GM12891 (cell line): Measurements from ENCODE around the gene CPLX3.
A peak's percentile ranks its signal among the peaks of the same experiment; 100 is the strongest.

Experiments used
- DNase-seq: peaks from one replicate; pipeline ENCODE4 v3.0.0; 2011; ENCODE audit warnings: low spot score; ENCODE audit not compliant: insufficient read length
- FAIRE-seq: peaks from 2 replicates; lab custom pipeline; 2011; peaks lifted over from hg19 to GRCh38; lab: Jason Lieb, UNC
- PAX5 ChIP-seq: IDR thresholded peaks from 2 replicates; pipeline ENCODE4 v1.6.1; 2011; ENCODE audit warnings: low read length, moderate library complexity, mild to moderate bottlenecking; ENCODE audit not compliant: insufficient read depth, severe bottlenecking
- POLR2A ChIP-seq: IDR thresholded peaks from 2 replicates; pipeline ENCODE4 v1.6.1; 2011; ENCODE audit warnings: low read depth, low read length, control low read depth
- POLR2AphosphoS5 ChIP-seq: IDR thresholded peaks from 2 replicates; pipeline ENCODE4 v1.6.1; 2011; ENCODE audit warnings: low read depth, low read length, control low read depth
- POU2F2 ChIP-seq: IDR thresholded peaks from 2 replicates; pipeline ENCODE4 v1.6.1; 2011; ENCODE audit warnings: low read depth, mild to moderate bottlenecking, control low read depth, low read length, moderate library complexity
- SPI1 ChIP-seq: IDR thresholded peaks from 2 replicates; pipeline ENCODE4 v1.6.1; 2011; ENCODE audit warnings: low read depth, low read length, control low read depth
- TAF1 ChIP-seq: IDR thresholded peaks from 2 replicates; pipeline ENCODE4 v1.6.1; 2011; ENCODE audit warnings: low read depth, low read length, control low read depth

Gene CPLX3

GRCh38 chr15:74793135-74794028, 33.0 kb upstream of the CPLX3 start:
- FAIRE-seq (no peak), DNase-seq (no peak)
- TF ChIP-seq POLR2A (no peak), TAF1 (no peak), SPI1 (no peak), PAX5 (no peak), POU2F2 (no peak), POLR2AphosphoS5 (no peak)

DNA sequence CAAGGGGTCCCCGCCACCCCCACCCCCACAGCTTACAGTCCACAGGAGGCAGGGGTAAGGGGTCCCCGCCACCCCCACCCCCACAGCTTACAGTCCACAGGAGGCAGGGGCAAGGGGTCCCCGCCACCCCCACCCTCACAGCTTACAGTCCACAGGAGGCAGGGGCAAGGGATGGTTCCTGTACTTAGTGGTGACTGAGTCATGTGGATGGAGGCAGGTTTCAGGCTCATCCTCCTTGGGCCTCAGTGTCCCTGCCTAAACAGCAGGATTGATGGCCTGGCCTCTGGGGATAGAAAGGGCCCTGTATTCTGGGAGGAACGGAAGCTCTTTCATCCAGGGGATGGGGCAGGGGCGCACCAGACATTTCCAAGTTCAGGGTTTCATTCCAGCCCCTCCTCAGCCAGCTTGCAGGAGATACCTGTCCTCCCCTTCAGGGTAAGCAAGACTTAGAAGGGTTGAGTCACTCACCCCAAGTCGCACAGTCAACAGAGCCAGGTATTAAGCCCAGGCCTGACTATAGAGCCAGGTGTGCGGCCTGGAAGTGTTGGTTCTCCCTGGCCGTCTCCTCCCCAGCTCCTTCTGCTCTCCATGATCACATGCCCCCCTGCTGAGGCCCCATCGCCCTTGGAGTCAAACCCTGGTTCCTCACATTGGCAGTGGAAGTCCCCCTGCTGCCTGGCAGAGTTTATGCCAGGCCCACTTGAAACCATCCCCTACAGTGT, 32.0 kb upstream of the CPLX3 start:
- FAIRE-seq (no peak), DNase-seq (no peak)
- TF ChIP-seq POLR2AphosphoS5: no peak
- no peak for TF ChIP-seq POU2F2
- TF ChIP-seq POLR2A: no peak
- no peak for TF ChIP-seq PAX5
- no peak for TF ChIP-seq TAF1
- TF ChIP-seq SPI1: no peak

DNA sequence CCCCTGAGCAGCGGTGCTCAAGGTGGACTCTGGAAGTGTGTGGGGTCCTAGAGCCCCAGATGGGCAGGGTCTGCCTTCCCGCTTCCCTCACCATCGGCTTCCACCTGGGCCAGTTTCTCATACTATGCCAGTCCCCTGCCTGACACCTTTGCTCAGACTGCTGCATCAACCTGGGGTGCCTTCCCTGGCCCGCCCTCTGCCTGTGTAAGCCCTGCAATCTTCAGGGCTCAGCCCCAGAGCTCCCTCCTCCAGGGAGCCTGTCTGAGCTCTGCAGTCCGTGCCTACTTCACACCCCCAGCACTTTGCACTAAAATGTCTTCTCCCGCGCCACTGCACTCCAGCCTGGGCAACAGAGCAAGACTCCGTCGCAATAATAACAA, 31.5 kb upstream of the CPLX3 start:
- FAIRE-seq (no peak), DNase-seq (no peak)
- no peak for TF ChIP-seq POLR2AphosphoS5
- TF ChIP-seq POU2F2: no peak
- no peak for TF ChIP-seq TAF1
- no peak for TF ChIP-seq SPI1
- TF ChIP-seq POLR2A: no peak
- no peak for TF ChIP-seq PAX5

DNA sequence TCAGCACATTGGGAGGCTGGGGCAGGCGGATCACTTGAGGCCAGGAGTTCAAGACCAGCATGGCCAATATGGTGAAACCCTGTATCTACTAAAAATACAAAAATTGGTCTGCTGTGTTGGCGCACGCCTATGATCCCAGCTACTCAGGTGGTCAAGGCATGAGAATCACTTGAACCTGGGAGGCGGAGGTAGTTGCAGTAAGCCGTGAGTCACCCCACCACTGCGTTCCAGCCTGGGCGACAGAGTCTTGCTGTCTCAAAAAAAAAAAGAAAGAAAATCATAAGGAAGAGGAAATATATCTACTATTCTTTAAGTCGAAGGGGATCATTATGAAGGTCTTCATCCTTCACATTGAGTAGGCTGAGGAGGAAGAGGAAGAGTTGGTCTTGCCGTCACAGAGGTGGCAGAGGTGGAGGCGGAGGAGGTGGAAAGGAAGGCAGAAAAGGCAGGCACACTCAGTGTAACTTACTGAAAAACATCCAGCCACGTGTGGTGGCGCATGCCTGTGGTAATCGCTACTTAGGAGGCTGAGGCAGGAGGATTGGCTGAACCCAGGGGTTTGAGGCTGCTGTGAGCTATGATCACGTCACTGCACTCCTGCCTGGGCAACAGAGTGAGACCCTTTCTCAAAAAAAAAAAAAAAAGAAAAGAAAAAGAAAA, 30.3 kb upstream of the CPLX3 start:
- DNase-seq (no peak), FAIRE-seq (no peak)
- TF ChIP-seq POLR2A: no peak
- no peak for TF ChIP-seq PAX5
- TF ChIP-seq POU2F2: no peak
- TF ChIP-seq SPI1: no peak
- no peak for TF ChIP-seq POLR2AphosphoS5
- no peak for TF ChIP-seq TAF1

DNA sequence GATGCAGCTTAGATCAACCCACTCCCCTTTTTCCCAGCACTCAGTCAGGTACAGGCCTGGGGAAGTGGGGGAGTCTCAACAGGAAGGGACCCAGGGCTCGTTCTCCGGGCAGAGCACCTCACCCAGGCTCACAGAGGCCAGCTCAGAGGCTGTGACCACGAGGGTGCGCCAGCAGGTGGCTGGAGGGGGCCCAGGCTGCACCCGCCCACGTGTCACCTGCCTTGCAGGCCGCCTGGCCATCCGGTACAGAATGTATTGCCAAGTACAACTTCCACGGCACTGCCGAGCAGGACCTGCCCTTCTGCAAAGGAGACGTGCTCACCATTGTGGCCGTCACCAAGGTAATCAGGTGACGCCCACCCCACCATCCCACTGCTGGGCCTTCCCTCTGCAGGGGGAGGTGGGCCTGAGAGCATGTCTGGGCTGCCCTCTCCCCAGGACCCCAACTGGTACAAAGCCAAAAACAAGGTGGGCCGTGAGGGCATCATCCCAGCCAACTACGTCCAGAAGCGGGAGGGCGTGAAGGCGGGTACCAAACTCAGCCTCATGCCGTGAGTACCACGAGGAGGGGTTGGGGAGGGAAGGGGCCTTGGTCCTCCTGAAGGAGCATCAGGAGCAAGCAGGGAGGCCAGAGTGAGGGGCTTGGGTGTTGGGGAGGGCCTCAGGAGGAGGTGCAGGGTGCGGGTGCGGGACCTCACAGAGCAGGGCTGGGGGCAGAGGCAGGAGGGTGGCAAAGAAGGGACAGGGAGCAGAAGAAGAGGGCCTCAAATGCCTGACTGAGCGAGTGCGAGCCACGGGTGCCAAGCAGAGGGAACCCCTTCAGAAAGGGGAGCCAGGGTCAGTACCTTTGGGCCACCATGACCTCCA, 27.8 kb upstream of the CPLX3 start:
- TF ChIP-seq POLR2AphosphoS5 (no peak), POU2F2 (peak; percentile 64; the same call in 1 of the 2 replicates), PAX5 (no peak)
- peak; percentile 94 for FAIRE-seq
- peak; percentile 66 for DNase-seq

DNA sequence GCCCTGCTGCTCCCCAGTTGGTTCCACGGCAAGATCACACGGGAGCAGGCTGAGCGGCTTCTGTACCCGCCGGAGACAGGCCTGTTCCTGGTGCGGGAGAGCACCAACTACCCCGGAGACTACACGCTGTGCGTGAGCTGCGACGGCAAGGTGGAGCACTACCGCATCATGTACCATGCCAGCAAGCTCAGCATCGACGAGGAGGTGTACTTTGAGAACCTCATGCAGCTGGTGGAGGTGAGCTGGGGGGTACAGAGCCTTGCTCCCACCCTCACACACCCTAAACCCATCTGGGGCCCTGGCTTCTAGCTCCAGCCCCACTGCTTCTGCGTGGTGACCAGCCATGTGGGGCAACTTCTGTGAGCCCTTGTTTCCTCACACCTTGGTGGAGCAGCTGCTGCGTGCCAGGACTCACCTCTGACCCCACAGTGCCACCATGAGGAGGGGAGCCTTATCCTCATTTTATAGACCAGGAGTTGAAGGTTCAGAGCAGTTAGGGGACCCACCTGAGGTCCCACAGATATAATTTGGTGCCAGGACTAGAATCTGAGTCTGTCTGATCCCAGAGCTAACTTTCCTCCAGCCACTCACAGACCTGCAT, 27.1 kb upstream of the CPLX3 start:
- no peak; the same call in 1 of the 2 replicates for TF ChIP-seq POLR2A
- TF ChIP-seq TAF1: no peak
- no peak for TF ChIP-seq POLR2AphosphoS5
- TF ChIP-seq SPI1: no peak
- TF ChIP-seq POU2F2: no peak
- no peak for TF ChIP-seq PAX5
- FAIRE-seq: peak; percentile 76
- DNase-seq: no peak

- DNase-seq (peak; percentile 98), FAIRE-seq (peak; percentile 99)
- TF ChIP-seq SPI1 (peak; percentile 34; the same call in 1 of the 2 replicates), PAX5 (no peak), POU2F2 (peak; percentile 68), POLR2AphosphoS5 (peak; percentile 58; the same call in 1 of the 2 replicates), TAF1 (no peak), POLR2A (no peak)
These were observed 26.4 kb upstream of the CPLX3 start for GRCh38 chr15:74799856-74800558.

- TF ChIP-seq POLR2AphosphoS5 (no peak), POLR2A (no peak), POU2F2 (no peak), SPI1 (no peak), TAF1 (no peak), PAX5 (no peak)
- peak; percentile 63 for FAIRE-seq
- no peak for DNase-seq
These were observed 25.8 kb upstream of the CPLX3 start for GRCh38 chr15:74800559-74801094.
